Measurements from ENCODE around the gene SVIL. TPM values are rescaled to one million over a fixed set of nuclear protein-coding genes. Genes with fewer than 3 reads are reported as not detected.
A peak's percentile ranks its signal among the peaks of the same experiment; 100 is the strongest.

Gene SVIL
- total RNA-seq, 2 donors from 2014 or later, result 92.9 to 524 TPM

DNA sequence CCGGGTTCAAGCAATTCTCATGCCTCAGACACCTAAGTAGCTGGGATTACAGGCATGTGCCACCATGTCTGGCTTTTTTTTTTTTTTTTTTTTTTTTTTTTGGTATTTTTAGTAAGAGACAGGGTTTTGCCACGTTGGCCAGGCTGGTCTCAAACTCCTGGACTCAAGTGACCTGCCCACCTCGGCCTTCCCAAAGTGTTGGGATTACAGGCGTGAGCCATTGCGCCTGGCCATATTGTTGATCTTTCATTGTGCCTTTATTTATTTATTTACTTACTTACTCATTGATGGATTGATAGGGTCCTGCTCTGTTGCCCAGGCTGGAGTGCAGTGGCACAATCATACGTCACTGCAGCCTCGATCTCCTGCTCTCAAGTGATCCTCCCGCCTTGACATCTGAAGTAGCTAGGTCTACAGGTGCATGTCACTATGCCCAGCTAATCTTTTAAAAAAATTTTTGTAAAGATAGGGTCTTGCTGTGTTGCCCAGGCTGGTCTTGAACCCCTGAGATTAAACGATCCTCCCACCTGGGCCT, 30.4 kb downstream of the SVIL start:
- Histone ChIP-seq H3K36me3 (no peaks in the 10 kb centered on the region), H3K27ac (no peak overlapping the region), H3K4me1 (replicated peaks) (no peaks in the 10 kb centered on the region), H3K27me3 (replicated peaks; ENCODE audit: insufficient read depth) (no peaks in the 10 kb centered on the region), H3K4me3 (no peak overlapping the region), H3K9me3 (no peaks in the 10 kb centered on the region)
- 95% methylated on average over 8 of the region's 9 CpGs for WGBS
- intact Hi-C loops (cut with DNase I), result no loop called here
- TF ChIP-seq, protein P1, sequence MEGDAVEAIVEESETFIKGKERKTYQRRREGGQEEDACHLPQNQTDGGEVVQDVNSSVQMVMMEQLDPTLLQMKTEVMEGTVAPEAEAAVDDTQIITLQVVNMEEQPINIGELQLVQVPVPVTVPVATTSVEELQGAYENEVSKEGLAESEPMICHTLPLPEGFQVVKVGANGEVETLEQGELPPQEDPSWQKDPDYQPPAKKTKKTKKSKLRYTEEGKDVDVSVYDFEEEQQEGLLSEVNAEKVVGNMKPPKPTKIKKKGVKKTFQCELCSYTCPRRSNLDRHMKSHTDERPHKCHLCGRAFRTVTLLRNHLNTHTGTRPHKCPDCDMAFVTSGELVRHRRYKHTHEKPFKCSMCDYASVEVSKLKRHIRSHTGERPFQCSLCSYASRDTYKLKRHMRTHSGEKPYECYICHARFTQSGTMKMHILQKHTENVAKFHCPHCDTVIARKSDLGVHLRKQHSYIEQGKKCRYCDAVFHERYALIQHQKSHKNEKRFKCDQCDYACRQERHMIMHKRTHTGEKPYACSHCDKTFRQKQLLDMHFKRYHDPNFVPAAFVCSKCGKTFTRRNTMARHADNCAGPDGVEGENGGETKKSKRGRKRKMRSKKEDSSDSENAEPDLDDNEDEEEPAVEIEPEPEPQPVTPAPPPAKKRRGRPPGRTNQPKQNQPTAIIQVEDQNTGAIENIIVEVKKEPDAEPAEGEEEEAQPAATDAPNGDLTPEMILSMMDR (IDR thresholded peaks at IDR 0.05), result no peak
- TF ChIP-seq POLR2A (IDR thresholded peaks at IDR 0.05), result no peak
- no peak for TF ChIP-seq POLR2AphosphoS5 (IDR thresholded peaks at IDR 0.05)
- DNase-seq (ENCODE audit: low spot score), result no peak

DNA sequence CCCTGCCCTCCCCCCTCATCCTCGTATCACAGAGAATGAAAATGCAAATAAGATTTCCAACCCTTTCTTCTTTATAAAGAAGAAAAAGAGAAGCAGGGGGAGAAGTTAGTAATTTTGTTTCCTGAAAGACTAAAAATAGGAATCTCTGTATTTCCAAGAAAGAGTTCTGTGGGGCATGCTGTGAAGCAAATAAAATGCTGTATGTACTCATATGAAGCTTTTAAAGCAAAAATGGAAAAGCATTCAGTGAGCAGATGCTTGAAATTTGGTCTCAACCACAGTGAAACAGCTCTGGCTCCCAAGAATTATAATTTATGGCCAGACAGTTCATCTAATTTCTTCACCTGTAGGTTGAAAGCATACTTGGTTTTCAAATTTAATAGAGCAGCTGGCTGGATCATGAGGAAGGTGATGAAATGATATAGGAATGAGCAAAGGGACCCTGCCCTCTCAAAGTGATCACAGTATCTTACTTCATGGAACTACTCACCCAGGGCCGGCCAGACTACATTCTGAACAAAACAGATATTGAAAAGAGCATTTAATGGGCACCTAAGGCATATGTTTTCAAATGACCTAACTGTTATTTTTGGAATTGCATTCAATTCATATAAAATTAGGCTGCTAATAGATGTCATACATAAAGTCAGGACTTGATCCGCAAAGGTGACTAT, 31.4 kb downstream of the SVIL start:
- Histone ChIP-seq H3K27me3 (replicated peaks; ENCODE audit: insufficient read depth) (no peaks in the 10 kb centered on the region), H3K9me3 (no peaks in the 10 kb centered on the region), H3K27ac (no peak overlapping the region), H3K4me3 (no peak overlapping the region), H3K4me1 (replicated peaks) (no peaks in the 10 kb centered on the region), H3K36me3 (no peaks in the 10 kb centered on the region)
- 61% methylated on average over 3 of the region's 3 CpGs for WGBS
- intact Hi-C loops (cut with DNase I), result no loop called here
- DNase-seq (ENCODE audit: low spot score), result no peak
- TF ChIP-seq, protein P1 (IDR thresholded peaks at IDR 0.05), result no peak
- no peak for TF ChIP-seq POLR2A (IDR thresholded peaks at IDR 0.05)
- no peak for TF ChIP-seq POLR2AphosphoS5 (IDR thresholded peaks at IDR 0.05)

DNA sequence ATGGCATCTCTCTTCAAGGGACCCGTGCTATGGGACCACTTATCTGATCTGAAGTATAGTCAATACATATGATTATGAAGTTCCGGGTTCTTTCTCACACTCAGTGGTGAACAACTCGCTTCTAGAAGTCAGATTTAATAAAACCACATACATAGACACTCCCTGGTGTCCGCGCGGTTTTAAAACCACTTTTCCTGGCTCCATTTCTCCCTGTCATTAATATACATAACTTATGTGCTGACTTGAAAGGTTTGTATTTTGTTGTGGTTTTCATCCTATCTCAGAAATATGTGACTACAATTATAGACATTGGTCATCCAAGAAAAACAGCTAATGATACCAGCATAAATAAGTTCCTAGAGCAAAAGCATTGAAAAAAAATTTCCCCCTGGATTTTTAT, 34.0 kb downstream of the SVIL start:
- 89% methylated on average over 6 of the region's 6 CpGs for WGBS
- DNase-seq (ENCODE audit: low spot score), result no peak
- H3K4me1 ChIP-seq (replicated peaks), result no peaks in the 10 kb centered on the region

GRCh38 chr10:29600067-29600466, 34.7 kb downstream of the SVIL start:
- intact Hi-C loops (cut with DNase I), result no loop called here
- TF ChIP-seq POLR2AphosphoS5 (IDR thresholded peaks at IDR 0.05) (no peak), POLR2A (IDR thresholded peaks at IDR 0.05) (no peak)
- TF ChIP-seq, protein P1 (IDR thresholded peaks at IDR 0.05), result no peak
- H3K4me3 ChIP-seq, result no peak overlapping the region
- no peaks in the 10 kb centered on the region for H3K9me3 ChIP-seq
- no peaks in the 10 kb centered on the region for H3K4me1 ChIP-seq (replicated peaks)
- H3K27ac ChIP-seq, result no peak overlapping the region
- DNase-seq (ENCODE audit: low spot score), result no peak
- H3K36me3 ChIP-seq, result no peaks in the 10 kb centered on the region
- H3K27me3 ChIP-seq (replicated peaks; ENCODE audit: insufficient read depth), result no peaks in the 10 kb centered on the region
- 92% methylated on average over 2 of the region's 2 CpGs for WGBS

More for the DNA sequence above, 34.0 kb downstream of the SVIL start:
- Histone ChIP-seq H3K36me3 (no peaks in the 10 kb centered on the region), H3K27ac (no peak overlapping the region), H3K9me3 (no peaks in the 10 kb centered on the region), H3K27me3 (replicated peaks; ENCODE audit: insufficient read depth) (no peaks in the 10 kb centered on the region), H3K4me3 (no peak overlapping the region)
- TF ChIP-seq POLR2AphosphoS5 (IDR thresholded peaks at IDR 0.05) (no peak), POLR2A (IDR thresholded peaks at IDR 0.05) (no peak)
- TF ChIP-seq, protein P1 (IDR thresholded peaks at IDR 0.05), result no peak
- intact Hi-C loops (cut with DNase I), result no loop called here

DNA sequence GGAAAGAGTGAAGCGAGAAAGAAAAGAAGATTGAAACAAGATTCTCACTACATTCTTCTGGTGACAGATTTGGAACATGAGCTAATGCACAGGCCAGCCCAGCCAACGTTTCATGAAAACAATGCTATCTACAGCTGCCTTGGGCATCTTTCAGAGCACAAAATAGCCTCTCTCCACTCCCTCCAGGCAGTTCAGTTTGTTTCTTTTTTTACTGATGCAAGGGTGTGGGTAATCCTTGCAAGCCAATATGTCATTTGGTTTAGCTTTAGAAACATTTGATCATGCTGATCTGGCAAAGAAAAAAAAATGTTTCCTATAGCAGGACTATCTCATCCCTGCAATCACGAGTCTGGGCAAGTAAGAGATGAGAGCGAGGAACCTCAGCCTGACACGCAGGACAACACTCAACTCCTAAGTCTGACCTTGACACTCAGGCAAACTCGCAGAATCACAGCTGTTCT, 35.9 kb downstream of the SVIL start:
- no peak for DNase-seq (ENCODE audit: low spot score)
- Histone ChIP-seq H3K9me3 (no peaks in the 10 kb centered on the region), H3K4me3 (no peak overlapping the region), H3K36me3 (no peaks in the 10 kb centered on the region), H3K4me1 (replicated peaks) (no peaks in the 10 kb centered on the region), H3K27me3 (replicated peaks; ENCODE audit: insufficient read depth) (no peaks in the 10 kb centered on the region), H3K27ac (peak overlapping the region; percentile 41 to 48)
- WGBS, result 15% methylated on average over 6 of the region's 6 CpGs
- intact Hi-C loops (cut with DNase I), result no loop called here
- TF ChIP-seq POLR2A (IDR thresholded peaks at IDR 0.05) (no peak), POLR2AphosphoS5 (IDR thresholded peaks at IDR 0.05) (no peak)
- TF ChIP-seq, protein P1 (IDR thresholded peaks at IDR 0.05), result no peak
